Stimulated activated effector memory CD8-positive, alpha-beta T cell treated with anti-CD3 and anti-CD28 coated beads, Interleukin-12 subunit alpha, Interleukin-12 subunit beta, amount 100 ng/mL, for 72 hours (primary cell): ENCODE results near the gene OR51E1.
A peak's percentile ranks its signal among the peaks of the same experiment; 100 is the strongest.

Experiments
- ATAC-seq: fragments of 150-1000 bp; cut with Tn5 transposase; 2 replicates; pipeline ENCODE4 v1.10.0; 2021
- DNase-seq, 2 donors: peaks; one replicate each; pipeline ENCODE4 v3.0.0; 2021 to 2022; ENCODE audit warnings: low spot score in 2 of 2
- H3K27ac Mint-ChIP-seq: one replicate; pipeline ENCODE4 v1.8.0; 2022; ENCODE audit warnings: mild to moderate bottlenecking, mixed read lengths
- H3K36me3 Mint-ChIP-seq: one replicate; pipeline ENCODE4 v1.8.0; 2022; ENCODE audit warnings: mild to moderate bottlenecking, mixed read lengths
- H3K4me1 Mint-ChIP-seq: one replicate; pipeline ENCODE4 v1.8.0; 2022; ENCODE audit warnings: mixed read lengths
- H3K4me3 Mint-ChIP-seq: one replicate; pipeline ENCODE4 v1.8.0; 2022; ENCODE audit warnings: mild to moderate bottlenecking, mixed read lengths
- H3K9me3 Mint-ChIP-seq: one replicate; pipeline ENCODE4 v1.8.0; 2022; ENCODE audit warnings: mixed read lengths

Gene OR51E1

GRCh38 chr11:4677948-4678347, 34.2 kb downstream of the OR51E1 start:
- no peaks in the 10 kb centered on the region for H3K4me1 Mint-ChIP-seq

GRCh38 chr11:4680341-4680740, 36.6 kb downstream of the OR51E1 start:
- H3K4me3 Mint-ChIP-seq, result no peak overlapping the region
- no peak for ATAC-seq
- no peaks in the 10 kb centered on the region for H3K4me1 Mint-ChIP-seq
- no peaks in the 10 kb centered on the region for H3K36me3 Mint-ChIP-seq
- H3K9me3 Mint-ChIP-seq, result no peaks in the 10 kb centered on the region
- no peak for DNase-seq
- no peak overlapping the region for H3K27ac Mint-ChIP-seq

More at GRCh38 chr11:4677948-4678347, 34.2 kb downstream of the OR51E1 start:
- ATAC-seq (no peak), DNase-seq (no peak)
- Mint-ChIP-seq H3K27ac (no peak overlapping the region), H3K9me3 (no peaks in the 10 kb centered on the region), H3K4me3 (no peak overlapping the region), H3K36me3 (no peaks in the 10 kb centered on the region)

- Mint-ChIP-seq H3K36me3 (no peaks in the 10 kb centered on the region), H3K4me1 (no peaks in the 10 kb centered on the region), H3K9me3 (no peaks in the 10 kb centered on the region), H3K27ac (no peak overlapping the region), H3K4me3 (no peak overlapping the region)
- ATAC-seq (no peak), DNase-seq (no peak)
These were observed 39.0 kb downstream of the OR51E1 start for GRCh38 chr11:4682623-4683419.

GRCh38 chr11:4684631-4685285, 41.0 kb downstream of the OR51E1 start:
- H3K36me3 Mint-ChIP-seq, result no peaks in the 10 kb centered on the region
- H3K4me1 Mint-ChIP-seq, result no peaks in the 10 kb centered on the region
- H3K4me3 Mint-ChIP-seq, result no peak overlapping the region
- ATAC-seq (peak; percentile 11), DNase-seq (no peak)
- no peaks in the 10 kb centered on the region for H3K9me3 Mint-ChIP-seq
- no peak overlapping the region for H3K27ac Mint-ChIP-seq

- no peak overlapping the region for H3K27ac Mint-ChIP-seq
- DNase-seq (no peak), ATAC-seq (no peak)
- H3K9me3 Mint-ChIP-seq, result no peaks in the 10 kb centered on the region
- no peak overlapping the region for H3K4me3 Mint-ChIP-seq
- no peaks in the 10 kb centered on the region for H3K4me1 Mint-ChIP-seq
- no peaks in the 10 kb centered on the region for H3K36me3 Mint-ChIP-seq
These were observed 51.7 kb downstream of the OR51E1 start for GRCh38 chr11:4695442-4695841.

GRCh38 chr11:4697585-4697984, 53.8 kb downstream of the OR51E1 start, which contains the start of gene OR51E2:
OR51E2 (minus strand) TSS chr11:4697853; CDS start chr11:4682711, 15,142 bp downstream.
- H3K4me1 Mint-ChIP-seq, result no peaks in the 10 kb centered on the region
- H3K9me3 Mint-ChIP-seq, result no peaks in the 10 kb centered on the region
- no peak within 1 kb of the TSS for H3K4me3 Mint-ChIP-seq
- H3K36me3 Mint-ChIP-seq, result no peaks in the 10 kb centered on the region
- DNase-seq, result no peak
- no peak for ATAC-seq
- no peak within 1 kb of the TSS for H3K27ac Mint-ChIP-seq

GRCh38 chr11:4699697-4700435, 56.1 kb downstream of the OR51E1 start:
- DNase-seq, result no peak
- Mint-ChIP-seq H3K27ac (no peak overlapping the region), H3K4me1 (no peaks in the 10 kb centered on the region), H3K9me3 (no peaks in the 10 kb centered on the region), H3K36me3 (no peaks in the 10 kb centered on the region), H3K4me3 (no peak overlapping the region)
- peak; percentile 86 for ATAC-seq

- Mint-ChIP-seq H3K36me3 (no peaks in the 10 kb centered on the region), H3K27ac (no peak overlapping the region), H3K4me3 (no peak overlapping the region), H3K4me1 (no peaks in the 10 kb centered on the region), H3K9me3 (no peaks in the 10 kb centered on the region)
- DNase-seq (no peak), ATAC-seq (no peak)
These were observed 56.6 kb downstream of the OR51E1 start for GRCh38 chr11:4700436-4700820.

- ATAC-seq, result no peak
- no peak for DNase-seq
- Mint-ChIP-seq H3K9me3 (no peaks in the 10 kb centered on the region), H3K27ac (no peak within 1 kb of the TSS), H3K4me1 (no peaks in the 10 kb centered on the region), H3K4me3 (no peak within 1 kb of the TSS), H3K36me3 (no peaks in the 10 kb centered on the region)
These were observed 60.4 kb downstream of the OR51E1 start, which contains the start of gene MMP26 for GRCh38 chr11:4704054-4704789. MMP26 (plus strand) TSS chr11:4704784.

- H3K27ac Mint-ChIP-seq, result no peak overlapping the region
- H3K36me3 Mint-ChIP-seq, result no peaks in the 10 kb centered on the region
- no peak for DNase-seq
- H3K4me3 Mint-ChIP-seq, result no peak overlapping the region
- no peaks in the 10 kb centered on the region for H3K9me3 Mint-ChIP-seq
- no peak for ATAC-seq
- no peaks in the 10 kb centered on the region for H3K4me1 Mint-ChIP-seq
These were observed 61.1 kb downstream of the OR51E1 start for GRCh38 chr11:4704790-4705334.
